Peyer's patch (tissue), 4 donors: ENCODE results near the gene CDC42.

Experiments used
- POLR2A ChIP-seq, 2 donors: fragments of 450-650 bp; IDR thresholded peaks; one replicate each; pipeline ENCODE4 v1.5.1; 2017; ENCODE audit warnings: antibody characterized with exemption in 2 of 2, mild to moderate bottlenecking in 2 of 2, moderate library complexity in 2 of 2
- TF ChIP-seq, protein P1 (sequence below), 6 experiments: fragments of 450-650 bp in 4 of 6; fragments of 200-600 bp in 2 of 6; sonication (generic) in 1 of 6; IDR thresholded peaks; one replicate each; pipeline ENCODE4 v1.5.1; 2017 to 2019; ENCODE audit warnings: antibody characterized with exemption in 6 of 6, mild to moderate bottlenecking in 3 of 6, moderate library complexity in 1 of 6

DNA sequence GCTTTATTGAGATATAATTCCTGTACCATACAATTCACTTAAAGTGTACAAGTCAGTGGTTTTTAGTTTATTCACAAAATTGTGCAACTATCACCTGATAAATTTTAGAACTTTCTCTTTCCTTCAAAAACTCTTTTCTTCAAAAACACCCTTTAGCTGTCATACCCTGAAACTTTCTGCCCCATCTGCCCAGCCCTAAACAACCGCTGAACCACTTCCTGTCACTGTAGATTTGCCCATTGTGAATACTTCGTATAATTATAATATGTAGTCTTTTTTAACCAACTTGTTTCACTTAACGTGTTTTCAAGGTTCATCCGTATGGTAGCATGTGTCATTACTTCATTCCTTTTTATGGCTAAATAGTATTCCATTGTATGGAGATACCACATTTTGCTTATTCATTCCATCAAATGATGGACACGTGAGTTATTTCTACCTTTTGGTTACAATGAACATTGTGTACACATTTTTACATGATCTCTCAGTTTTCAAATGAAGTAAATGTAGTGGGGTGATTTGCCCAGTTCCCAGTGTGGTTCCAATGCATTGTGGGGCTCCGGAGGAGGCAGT is 52.4 kb downstream of the CDC42 start:
- no peak for TF ChIP-seq POLR2A (IDR thresholded peaks at IDR 0.05)
- TF ChIP-seq, protein P1, sequence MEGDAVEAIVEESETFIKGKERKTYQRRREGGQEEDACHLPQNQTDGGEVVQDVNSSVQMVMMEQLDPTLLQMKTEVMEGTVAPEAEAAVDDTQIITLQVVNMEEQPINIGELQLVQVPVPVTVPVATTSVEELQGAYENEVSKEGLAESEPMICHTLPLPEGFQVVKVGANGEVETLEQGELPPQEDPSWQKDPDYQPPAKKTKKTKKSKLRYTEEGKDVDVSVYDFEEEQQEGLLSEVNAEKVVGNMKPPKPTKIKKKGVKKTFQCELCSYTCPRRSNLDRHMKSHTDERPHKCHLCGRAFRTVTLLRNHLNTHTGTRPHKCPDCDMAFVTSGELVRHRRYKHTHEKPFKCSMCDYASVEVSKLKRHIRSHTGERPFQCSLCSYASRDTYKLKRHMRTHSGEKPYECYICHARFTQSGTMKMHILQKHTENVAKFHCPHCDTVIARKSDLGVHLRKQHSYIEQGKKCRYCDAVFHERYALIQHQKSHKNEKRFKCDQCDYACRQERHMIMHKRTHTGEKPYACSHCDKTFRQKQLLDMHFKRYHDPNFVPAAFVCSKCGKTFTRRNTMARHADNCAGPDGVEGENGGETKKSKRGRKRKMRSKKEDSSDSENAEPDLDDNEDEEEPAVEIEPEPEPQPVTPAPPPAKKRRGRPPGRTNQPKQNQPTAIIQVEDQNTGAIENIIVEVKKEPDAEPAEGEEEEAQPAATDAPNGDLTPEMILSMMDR (IDR thresholded peaks at IDR 0.05), result no peak
